Breast epithelium (tissue), 4 donors: Measurements from ENCODE around the gene GLI1. TPM values are rescaled to one million over a fixed set of nuclear protein-coding genes. Genes with fewer than 3 reads are reported as not detected.
A peak's percentile ranks its signal among the peaks of the same experiment; 100 is the strongest.

ENCODE experiments used
- DNase-seq, 2 donors: peaks; one replicate each; pipeline ENCODE4 v3.0.0-alpha.2; 2019; ENCODE audit warnings: low spot score in 2 of 2
- H3K27ac ChIP-seq, 2 donors: fragments of 200-600 bp; sonication (generic) in 1 of 2; one replicate each; pipeline ENCODE4 v1.5.1; 2016 to 2019; ENCODE audit warnings: mild to moderate bottlenecking in 1 of 2
- H3K27me3 ChIP-seq, 2 donors: fragments of 200-600 bp; sonication (generic) in 1 of 2; one replicate each; pipeline versions ENCODE4 v1.5.1 to v1.6.0; 2017 to 2019; ENCODE audit warnings: control low read depth in 1 of 2, mild to moderate bottlenecking in 1 of 2
- H3K36me3 ChIP-seq: fragments of 200-600 bp; one replicate; pipeline ENCODE4 v1.5.1; 2019
- H3K4me1 ChIP-seq, 2 donors: fragments of 200-600 bp; sonication (generic); one replicate each; pipeline ENCODE4 v1.5.1; 2016 to 2019; ENCODE audit warnings: control low read depth in 1 of 2
- H3K4me3 ChIP-seq, 3 donors: fragments of 200-600 bp; sonication (generic); 1 replicate in 2 of 3; 2 replicates in 1 of 3; pipeline ENCODE4 v1.5.1; 2016 to 2019; ENCODE audit warnings: mild to moderate bottlenecking in 3 of 3, moderate library complexity in 2 of 3
- H3K9me3 ChIP-seq, 2 donors: fragments of 200-600 bp; sonication (generic) in 1 of 2; one replicate each; pipeline ENCODE4 v1.5.1; 2016 to 2019; ENCODE audit warnings: control low read depth in 1 of 2
- POLR2A ChIP-seq: fragments of 450-650 bp; IDR thresholded peaks from one replicate; pipeline ENCODE4 v1.6.1; 2016; ENCODE audit warnings: antibody characterized with exemption, mild to moderate bottlenecking, moderate library complexity
- POLR2AphosphoS5 ChIP-seq, 3 donors: sonication (generic); formaldehyde crosslinking; IDR thresholded peaks; one replicate each; pipeline ENCODE4 v1.6.1; 2017; ENCODE audit warnings: antibody characterized with exemption in 3 of 3
- intact Hi-C: fragments of 100-400 bp; cut with DNase I; formaldehyde crosslinking; loops from one replicate; pipeline ENCODE4 v1.15.1; 2023; ENCODE audit warnings: low total_unique reads
- total RNA-seq, 3 donors: library from RNA; depleted of rRNA; stranded (reverse); fragments of >200 nt; gene quantifications; one replicate each; pipeline ENCODE4 v1.1.0, GENCODE V29; 2016
- TF ChIP-seq, protein P1 (sequence below), 3 donors: fragments of 450-650 bp; IDR thresholded peaks; one replicate each; pipeline ENCODE4 v1.5.1; 2016 to 2017; ENCODE audit warnings: antibody characterized with exemption in 3 of 3, mild to moderate bottlenecking in 3 of 3, moderate library complexity in 3 of 3

Gene GLI1
- total RNA-seq, 3 donors from 2014 or later, result 0.66 to 2.1 (median 1.2) TPM

DNA sequence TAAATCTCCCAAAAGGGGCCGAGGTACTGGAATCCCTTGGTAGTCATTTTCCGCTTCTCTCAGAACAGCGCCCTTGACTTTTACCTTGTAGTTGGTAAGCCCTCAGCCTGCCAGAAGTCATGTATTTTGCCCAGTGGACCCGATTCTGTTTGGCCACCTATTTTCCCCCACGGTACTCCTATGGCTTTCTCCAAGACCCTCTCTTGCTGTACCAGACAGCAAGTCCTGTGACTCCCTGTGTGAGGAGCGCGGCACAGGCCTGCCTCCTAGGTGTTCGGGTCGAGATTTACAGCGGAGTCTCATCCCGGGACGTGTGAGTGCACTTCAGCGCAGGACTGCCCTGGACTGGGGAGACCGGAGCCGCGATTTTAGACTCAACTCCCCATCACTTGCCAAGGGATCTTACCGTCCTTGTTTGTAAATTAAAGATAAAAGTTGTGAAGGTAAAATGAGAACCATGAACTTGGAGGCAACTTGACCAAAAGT, 62.0 kb downstream of the GLI1 start:
- TF ChIP-seq POLR2AphosphoS5 (IDR thresholded peaks at IDR 0.05), result no peak
- TF ChIP-seq POLR2A, result no peak
- TF ChIP-seq, protein P1, sequence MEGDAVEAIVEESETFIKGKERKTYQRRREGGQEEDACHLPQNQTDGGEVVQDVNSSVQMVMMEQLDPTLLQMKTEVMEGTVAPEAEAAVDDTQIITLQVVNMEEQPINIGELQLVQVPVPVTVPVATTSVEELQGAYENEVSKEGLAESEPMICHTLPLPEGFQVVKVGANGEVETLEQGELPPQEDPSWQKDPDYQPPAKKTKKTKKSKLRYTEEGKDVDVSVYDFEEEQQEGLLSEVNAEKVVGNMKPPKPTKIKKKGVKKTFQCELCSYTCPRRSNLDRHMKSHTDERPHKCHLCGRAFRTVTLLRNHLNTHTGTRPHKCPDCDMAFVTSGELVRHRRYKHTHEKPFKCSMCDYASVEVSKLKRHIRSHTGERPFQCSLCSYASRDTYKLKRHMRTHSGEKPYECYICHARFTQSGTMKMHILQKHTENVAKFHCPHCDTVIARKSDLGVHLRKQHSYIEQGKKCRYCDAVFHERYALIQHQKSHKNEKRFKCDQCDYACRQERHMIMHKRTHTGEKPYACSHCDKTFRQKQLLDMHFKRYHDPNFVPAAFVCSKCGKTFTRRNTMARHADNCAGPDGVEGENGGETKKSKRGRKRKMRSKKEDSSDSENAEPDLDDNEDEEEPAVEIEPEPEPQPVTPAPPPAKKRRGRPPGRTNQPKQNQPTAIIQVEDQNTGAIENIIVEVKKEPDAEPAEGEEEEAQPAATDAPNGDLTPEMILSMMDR (IDR thresholded peaks at IDR 0.05), result no peak

More for the DNA sequence above, 62.0 kb downstream of the GLI1 start:
- H3K9me3 ChIP-seq, result no peaks in the 10 kb centered on the region
- no peaks in the 10 kb centered on the region for H3K27me3 ChIP-seq
- peak overlapping the region; percentile 81 to 93 (median 84) for H3K4me3 ChIP-seq
- no peaks in the 10 kb centered on the region for H3K36me3 ChIP-seq
- intact Hi-C loops, result loop anchor here (5.0 kb wide), 1 partner anchor 434 kb away; the partner anchor contains the start of gene NAB2
- peaks cover 13 to 41% of the 10 kb centered on the region in 2 donors for H3K4me1 ChIP-seq
- peak in 1 of 2 donors; percentile 70 for DNase-seq
- H3K27ac ChIP-seq, result peak overlapping the region; percentile 99 to 100

Other genes with a start within 250 kb of the GLI1 start
- under 1 TPM in 1 of 3 donors, not detected in 2; 0.33 TPM for gene NXPH4, start 243.0 kb upstream of the GLI1 start, total RNA-seq
- gene SHMT2, start 230.1 kb upstream of the GLI1 start, total RNA-seq, result 10 to 100 TPM; 37.9 to 63.3 (median 46.7) TPM
- 1 to 10 TPM in 2 of 3 donors, under 1 TPM in 1; 0.98 to 3.2 (median 1.6) TPM for gene STAC3, start 208.6 kb upstream of the GLI1 start, total RNA-seq
- gene R3HDM2, start 28.7 kb upstream of the GLI1 start, total RNA-seq, result 10 to 100 TPM; 31.6 to 43.0 (median 35.7) TPM
- gene INHBC, start 25.0 kb upstream of the GLI1 start, total RNA-seq, result not detected
- gene INHBE, start 4.5 kb upstream of the GLI1 start, total RNA-seq, result not detected
- gene ARHGAP9, start 20.1 kb downstream of the GLI1 start, total RNA-seq, result 10 to 100 TPM; 10.8 to 16.6 (median 11.1) TPM
- gene MARS1, start 28.3 kb downstream of the GLI1 start, total RNA-seq, result 10 to 100 TPM; 39.2 to 65.9 (median 60.2) TPM
- 10 to 100 TPM; 39.0 to 58.4 (median 51.2) TPM for gene DDIT3, start 60.7 kb downstream of the GLI1 start, total RNA-seq
- gene MBD6, start 63.0 kb downstream of the GLI1 start, total RNA-seq, result 10 to 100 TPM; 12.6 to 26.1 (median 19.7) TPM
- gene DCTN2, start 87.4 kb downstream of the GLI1 start, total RNA-seq, result 100 to 1,000 TPM; 108 to 138 (median 131) TPM
- gene KIF5A, start 90.3 kb downstream of the GLI1 start, total RNA-seq, result 1 to 10 TPM in 1 of 3 donors, under 1 TPM in 1, not detected in 1; 0.98 to 1.2 TPM
- 10 to 100 TPM; 13.8 to 26.9 (median 24.6) TPM for gene PIP4K2C, start 131.4 kb downstream of the GLI1 start, total RNA-seq
- 10 to 100 TPM in 2 of 3 donors, 1 to 10 TPM in 1; 3.0 to 35.1 (median 25.9) TPM for gene DTX3, start 145.0 kb downstream of the GLI1 start, total RNA-seq
- gene ARHGEF25, start 151.7 kb downstream of the GLI1 start, total RNA-seq, result 10 to 100 TPM in 2 of 3 donors, 1 to 10 TPM in 1; 8.3 to 28.2 (median 19.2) TPM
- gene B4GALNT1, start 173.4 kb downstream of the GLI1 start, total RNA-seq, result 1 to 10 TPM; 1.1 to 2.6 (median 1.2) TPM
- 100 to 1,000 TPM; 184 to 431 (median 213) TPM for gene OS9, start 234.3 kb downstream of the GLI1 start, total RNA-seq